ENCODE measurements around the gene NNT. TPM values are rescaled to one million over a fixed set of nuclear protein-coding genes. Genes with fewer than 3 reads are reported as not detected.
"Not testable (repeated sequence)": the region's sequence is repeated elsewhere in the genome, so short reads cannot be mapped to it uniquely, and the experiment has no call there.

NNT gene
- total RNA-seq, 1 experiment from 2014 or later, result 112 TPM

- no peak overlapping the region for H3K27ac ChIP-seq
- no peak for TF ChIP-seq EZH2 (IDR thresholded peaks at IDR 0.05; ENCODE audit: low read depth)
- no peak for TF ChIP-seq CTCF (conservative IDR thresholded peaks at IDR 0.05)
- H4K20me1 ChIP-seq (ENCODE audit: insufficient read depth), result no peaks in the 10 kb centered on the region
- BruUV-seq (replicated peaks), result no TSS peak
- ChIA-PET POLR2A (ENCODE audit: unreplicated experiment) (no interaction called here), CTCF (no interaction called here)
- no peaks in the 10 kb centered on the region for H3K9me3 ChIP-seq (ENCODE audit: insufficient read depth, low read depth)
- no peaks in the 10 kb centered on the region for H3K79me2 ChIP-seq (ENCODE audit: low read depth)
- H3K27me3 ChIP-seq (ENCODE audit: insufficient read depth, low read depth), result peaks cover 26% of the 10 kb centered on the region; the same call in 1 of the 2 replicates
- no peaks in the 10 kb centered on the region for H3F3A ChIP-seq (ENCODE audit: insufficient read depth, low read depth)
- no peak overlapping the region for H2AFZ ChIP-seq
- peak in 1 of 2 experiments; percentile 25 for DNase-seq
- no peaks in the 10 kb centered on the region for H3K36me3 ChIP-seq (ENCODE audit: low read depth)
- H3K4me3 ChIP-seq, result no peak overlapping the region
- H3K4me2 ChIP-seq, result no peak overlapping the region
- intact Hi-C loops (cut with micrococcal nuclease; ENCODE audit: unreplicated experiment), result loop anchor here (2.0 to 5.0 kb wide), 3 partner anchors 61 to 1043 kb away; no protein-coding TSS in a partner anchor
- H3K4me1 ChIP-seq (replicated peaks; ENCODE audit: insufficient read depth), result no peaks in the 10 kb centered on the region
- no peaks in the 10 kb centered on the region for H3K9me2 ChIP-seq (ENCODE audit: insufficient read depth)
These were observed 128.6 kb downstream of the NNT start for GRCh38 chr5:43731573-43731972.

GRCh38 chr5:43745923-43746548 is 143.1 kb downstream of the NNT start:
- BruUV-seq (replicated peaks); intact Hi-C loops (cut with micrococcal nuclease; ENCODE audit: unreplicated experiment); POLR2A ChIA-PET (ENCODE audit: unreplicated experiment): not testable (repeated sequence)

GRCh38 chr5:43750809-43751208 is 147.8 kb downstream of the NNT start:
- Histone ChIP-seq H3K79me2 (ENCODE audit: low read depth) (no peaks in the 10 kb centered on the region), H3K27ac (no peak overlapping the region), H3K9me2 (ENCODE audit: insufficient read depth) (no peaks in the 10 kb centered on the region), H3K36me3 (ENCODE audit: low read depth) (no peaks in the 10 kb centered on the region), H3K4me2 (no peak overlapping the region), H3K27me3 (ENCODE audit: insufficient read depth, low read depth) (peaks cover 20% of the 10 kb centered on the region), H3K4me3 (no peak overlapping the region), H3K9me3 (ENCODE audit: insufficient read depth, low read depth) (no peaks in the 10 kb centered on the region), H2AFZ (no peak overlapping the region), H3K4me1 (replicated peaks; ENCODE audit: insufficient read depth) (no peaks in the 10 kb centered on the region), H4K20me1 (ENCODE audit: insufficient read depth) (no peaks in the 10 kb centered on the region), H3F3A (ENCODE audit: insufficient read depth, low read depth) (no peaks in the 10 kb centered on the region; the same call in 1 of the 2 replicates)
- ChIA-PET CTCF (no interaction called here), POLR2A (ENCODE audit: unreplicated experiment) (no interaction called here)
- no peak for TF ChIP-seq EZH2 (IDR thresholded peaks at IDR 0.05; ENCODE audit: low read depth)
- no peak for TF ChIP-seq CTCF (conservative IDR thresholded peaks at IDR 0.05)
- no TSS peak for BruUV-seq (replicated peaks)
- DNase-seq, result peak in 1 of 2 experiments; percentile 18
- intact Hi-C loops (cut with micrococcal nuclease; ENCODE audit: unreplicated experiment), result no loop called here

More at GRCh38 chr5:43745923-43746548, 143.1 kb downstream of the NNT start:
- H3K79me2 ChIP-seq (ENCODE audit: low read depth); H3K4me2 ChIP-seq; H3K4me1 ChIP-seq (replicated peaks; ENCODE audit: insufficient read depth); H3K36me3 ChIP-seq (ENCODE audit: low read depth); H3K27ac ChIP-seq; CTCF ChIA-PET; H3K4me3 ChIP-seq; H4K20me1 ChIP-seq (ENCODE audit: insufficient read depth); H3F3A ChIP-seq (ENCODE audit: insufficient read depth, low read depth); H3K9me3 ChIP-seq (ENCODE audit: insufficient read depth, low read depth); H3K9me2 ChIP-seq (ENCODE audit: insufficient read depth); H2AFZ ChIP-seq: not testable (repeated sequence)
- H3K27me3 ChIP-seq (ENCODE audit: insufficient read depth, low read depth), result peaks cover 24% of the 10 kb centered on the region
- peak in 1 of 2 experiments; percentile 1 for DNase-seq

GRCh38 chr5:43753069-43753468 is 150.1 kb downstream of the NNT start:
- Histone ChIP-seq H3K27me3 (ENCODE audit: insufficient read depth, low read depth) (no peaks in the 10 kb centered on the region), H3K79me2 (ENCODE audit: low read depth) (no peaks in the 10 kb centered on the region), H3F3A (ENCODE audit: insufficient read depth, low read depth) (no peaks in the 10 kb centered on the region; the same call in 1 of the 2 replicates), H3K36me3 (ENCODE audit: low read depth) (no peaks in the 10 kb centered on the region), H3K4me1 (replicated peaks; ENCODE audit: insufficient read depth) (no peaks in the 10 kb centered on the region), H3K27ac (no peak overlapping the region), H3K4me3 (no peak overlapping the region), H2AFZ (no peak overlapping the region), H3K9me2 (ENCODE audit: insufficient read depth) (no peaks in the 10 kb centered on the region), H4K20me1 (ENCODE audit: insufficient read depth) (no peaks in the 10 kb centered on the region), H3K9me3 (ENCODE audit: insufficient read depth, low read depth) (no peaks in the 10 kb centered on the region), H3K4me2 (no peak overlapping the region)
- DNase-seq, result peak in 1 of 2 experiments; percentile 33
- no TSS peak for BruUV-seq (replicated peaks)
- intact Hi-C loops (cut with micrococcal nuclease; ENCODE audit: unreplicated experiment), result no loop called here
- CTCF ChIA-PET, result no interaction called here
- POLR2A ChIA-PET (ENCODE audit: unreplicated experiment), result no interaction called here
- TF ChIP-seq CTCF (conservative IDR thresholded peaks at IDR 0.05), result 0 out of 2 replicates have a peak, but pooled peaks have one; percentile 24
- TF ChIP-seq EZH2 (IDR thresholded peaks at IDR 0.05; ENCODE audit: low read depth), result no peak

Measured in PC-9 (cell line).